Measurements from ENCODE around the gene IGF2. TPM values are rescaled to one million over a fixed set of nuclear protein-coding genes. Genes with fewer than 3 reads are reported as not detected.
A peak's percentile ranks its signal among the peaks of the same experiment; 100 is the strongest.

The IGF2 gene
- total RNA-seq, 1 donor from 2014 or later = 1,514 TPM

- no peak for DNase-seq
These were observed 35.3 kb downstream of the IGF2 start for GRCh38 chr11:2103668-2104523.

- DNase-seq = no peak
These were observed 36.3 kb downstream of the IGF2 start for GRCh38 chr11:2102883-2103213.

- DNase-seq = no peak
These were observed 36.9 kb downstream of the IGF2 start for GRCh38 chr11:2102132-2102882.

- DNase-seq = no peak
These were observed 38.0 kb downstream of the IGF2 start for GRCh38 chr11:2101171-2101675.

- DNase-seq = no peak
These were observed 38.6 kb downstream of the IGF2 start for GRCh38 chr11:2100361-2101170.

GRCh38 chr11:2099516-2100349, 39.5 kb downstream of the IGF2 start:
- peak; percentile 80 for DNase-seq

- no peak for DNase-seq
These were observed 40.3 kb downstream of the IGF2 start for GRCh38 chr11:2098691-2099515.

- DNase-seq = no peak
These were observed 41.0 kb downstream of the IGF2 start for GRCh38 chr11:2097998-2098690.

GRCh38 chr11:2097356-2097997, 41.7 kb downstream of the IGF2 start:
- DNase-seq = peak; percentile 55

- DNase-seq = no peak
These were observed 42.3 kb downstream of the IGF2 start for GRCh38 chr11:2096919-2097301.

GRCh38 chr11:2096011-2096918, 42.9 kb downstream of the IGF2 start:
- DNase-seq = no peak

GRCh38 chr11:2095542-2095941, 43.6 kb downstream of the IGF2 start:
- no peak for DNase-seq

GRCh38 chr11:2095198-2095520, 44.0 kb downstream of the IGF2 start:
- DNase-seq = no peak

- no peak for DNase-seq
These were observed 44.6 kb downstream of the IGF2 start for GRCh38 chr11:2094354-2095197.

- no peak for DNase-seq
These were observed 45.4 kb downstream of the IGF2 start for GRCh38 chr11:2093575-2094353.

- DNase-seq = peak; percentile 64
These were observed 46.2 kb downstream of the IGF2 start for GRCh38 chr11:2092956-2093412.

GRCh38 chr11:2092464-2092910, 46.7 kb downstream of the IGF2 start:
- no peak for DNase-seq
